Fibroblast of skin of left quadriceps (primary cell): Measurements from ENCODE around the gene CHD8.
A peak's percentile ranks its signal among the peaks of the same experiment; 100 is the strongest.
"Not testable (repeated sequence)": the region's sequence is repeated elsewhere in the genome, so short reads cannot be mapped to it uniquely, and the experiment has no call there.

ENCODE experiments used
- DNase-seq, 2 experiments: peaks; one replicate each; pipeline ENCODE4 v3.0.0-alpha.2; 2013; ENCODE audit warnings: low read depth in 2 of 2

Gene CHD8

DNA sequence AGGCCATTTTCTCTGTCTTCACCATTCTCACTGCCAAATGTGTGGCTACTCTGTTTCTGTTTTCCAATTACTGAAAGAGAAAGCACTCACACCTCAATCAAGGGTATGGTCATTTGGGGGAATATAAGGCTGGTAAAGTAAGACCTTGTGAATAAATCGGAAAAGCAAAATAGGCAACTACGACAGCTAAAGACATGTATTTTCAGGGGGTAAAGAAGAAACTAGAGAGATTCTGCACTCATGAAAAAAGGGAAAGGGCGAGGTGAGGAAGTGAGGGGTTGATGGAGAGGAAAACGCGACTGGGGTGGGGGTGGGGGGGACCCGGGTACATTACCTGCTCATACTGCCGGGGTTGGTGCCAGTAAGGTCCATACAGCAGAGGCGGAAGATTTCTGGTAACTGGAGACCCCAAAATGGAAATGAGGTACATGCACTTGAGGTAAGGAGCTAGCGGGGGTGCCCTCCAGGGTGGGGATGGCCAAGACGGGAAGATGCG lies 19.3 kb downstream of the CHD8 start:
- DNase-seq = no peak

DNA sequence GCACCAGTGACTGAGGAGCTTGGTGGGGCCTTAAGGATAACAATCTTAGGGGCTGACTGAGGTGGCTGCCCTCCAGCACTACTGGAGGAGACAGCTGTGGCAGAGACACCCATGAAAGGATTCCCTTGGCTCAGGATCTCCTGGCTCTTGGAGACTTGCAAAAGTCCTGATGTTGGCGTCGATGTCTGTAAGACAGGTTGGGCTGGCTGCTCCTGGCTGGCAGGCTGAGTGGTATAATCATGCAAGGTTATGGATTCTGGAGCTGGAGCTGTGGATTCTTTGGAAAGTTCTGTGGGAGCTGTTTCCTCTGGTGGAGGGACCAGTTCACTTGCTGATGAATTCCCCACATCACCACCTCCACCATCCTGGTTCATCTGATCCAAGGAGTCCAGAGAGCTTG lies 24.8 kb downstream of the CHD8 start:
- DNase-seq = no peak

DNA sequence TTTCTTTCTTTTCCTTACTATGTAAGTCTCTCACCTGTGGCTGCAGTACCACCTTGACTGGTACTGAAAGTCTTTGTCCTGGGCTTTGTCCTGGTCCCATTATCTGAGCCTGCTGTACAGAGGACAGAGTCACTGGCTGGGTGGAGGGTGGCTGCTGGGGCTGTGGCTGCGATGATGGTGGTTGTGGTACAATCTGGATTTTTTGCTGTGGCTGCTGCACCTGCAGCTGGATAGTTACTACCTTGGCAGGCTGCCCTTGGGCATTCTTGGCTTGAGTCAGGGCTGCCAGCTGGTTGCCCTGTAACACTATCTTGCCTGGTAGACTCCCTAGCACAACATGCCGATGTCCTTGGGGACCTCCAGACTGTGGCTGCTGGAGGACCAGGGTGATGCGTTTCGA lies 27.0 kb downstream of the CHD8 start:
- DNase-seq = no peak

DNA sequence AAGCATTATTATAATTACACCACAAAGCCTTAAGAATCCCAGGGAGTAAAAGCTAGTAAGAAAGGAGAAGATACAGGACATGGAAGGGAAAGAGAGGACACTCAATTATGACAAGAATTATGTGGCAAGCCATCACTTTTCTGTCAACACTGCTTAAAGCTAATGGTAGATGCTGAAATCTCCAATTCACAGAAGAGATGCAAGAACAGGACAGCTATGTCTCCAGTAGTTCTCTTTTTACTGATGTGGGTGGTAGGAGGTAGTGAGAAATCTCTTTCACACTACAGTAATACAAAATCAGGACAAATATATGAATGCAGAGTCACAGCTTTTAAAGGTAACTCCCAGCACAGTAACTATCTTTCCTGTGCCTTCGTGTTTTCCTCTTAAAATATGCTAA lies 29.2 kb downstream of the CHD8 start:
- no peak for DNase-seq

DNA sequence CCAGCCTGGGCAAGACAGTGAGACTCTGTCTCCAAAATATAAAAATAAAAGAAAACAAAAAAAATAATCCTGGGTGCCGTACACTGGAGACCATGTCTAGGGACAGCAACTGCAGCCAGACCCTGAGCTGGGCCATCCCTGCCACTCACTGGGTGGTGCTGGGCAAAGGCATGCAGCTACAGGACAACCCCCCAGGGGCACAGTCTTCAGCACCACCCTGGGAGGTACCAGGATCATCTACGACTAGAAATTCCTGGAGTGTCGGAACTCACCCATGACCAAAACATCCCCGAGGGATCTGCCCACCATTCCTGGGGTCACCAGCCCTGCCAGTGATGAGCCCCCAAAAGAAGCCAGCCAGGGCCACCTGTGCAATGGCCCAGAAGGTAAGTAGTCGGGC lies 36.4 kb downstream of the CHD8 start:
- DNase-seq = no peak

DNA sequence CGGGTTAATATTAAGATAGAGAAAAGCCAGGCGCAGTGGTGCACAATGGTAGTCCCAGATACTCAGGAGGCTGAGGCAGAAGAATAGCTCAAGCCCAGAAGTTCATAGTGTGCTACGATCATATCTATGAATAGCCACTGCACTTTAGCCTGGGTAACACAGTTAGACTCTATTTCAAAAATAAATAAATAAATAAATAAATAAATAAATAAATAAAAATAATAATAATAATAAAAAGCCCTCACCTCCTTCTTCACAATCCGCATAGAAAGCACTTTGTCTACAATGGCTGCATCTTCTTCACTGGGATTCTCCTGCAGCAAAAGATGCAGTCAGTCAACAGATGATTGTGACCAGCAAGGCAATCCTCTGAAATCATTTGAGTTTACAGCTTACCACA lies 40.6 kb downstream of the CHD8 start:
- DNase-seq = no peak

DNA sequence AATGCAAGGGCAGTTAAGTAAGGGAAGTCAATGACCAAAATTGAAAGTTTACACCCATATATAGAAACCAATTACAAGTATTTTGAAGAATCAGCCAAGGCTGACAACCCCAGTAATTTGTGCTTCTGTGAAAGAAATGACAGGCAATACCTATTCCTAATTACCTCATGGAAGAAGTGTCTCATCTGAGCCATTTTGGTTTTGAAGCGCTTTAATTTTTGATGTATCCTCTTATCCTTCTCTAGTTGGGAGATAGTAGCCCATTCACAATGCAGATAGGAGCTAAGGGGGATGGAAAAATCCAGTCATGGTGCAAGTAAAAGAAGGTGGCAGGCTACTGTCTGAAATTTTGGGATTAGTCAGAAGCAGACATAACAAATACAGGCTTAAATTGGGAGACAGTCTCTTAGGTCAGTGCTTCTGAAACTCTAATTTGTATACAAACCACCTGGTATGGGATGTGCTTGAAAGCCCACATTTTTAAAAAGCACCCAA lies 41.7 kb downstream of the CHD8 start:
- no peak for DNase-seq

DNA sequence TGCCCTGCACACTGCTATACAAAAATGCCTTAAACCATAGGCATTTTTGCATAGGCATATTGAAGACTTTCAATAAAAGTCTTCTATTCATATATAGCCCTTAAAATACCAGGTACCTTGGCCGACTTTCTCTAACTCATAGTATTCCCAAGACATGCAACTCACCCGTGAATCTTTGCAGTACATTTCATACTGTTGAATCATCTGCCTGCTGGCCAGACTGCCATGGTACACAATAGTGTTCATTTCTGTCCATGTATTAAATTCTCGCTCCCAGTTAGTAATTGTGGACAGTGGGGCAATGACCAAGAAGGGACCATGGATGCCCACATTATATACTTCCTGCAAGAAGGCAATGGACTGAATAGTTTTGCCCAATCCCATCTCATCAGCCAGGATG lies 47.8 kb downstream of the CHD8 start:
- DNase-seq = peak in 1 of 2 experiments; percentile 8

DNA sequence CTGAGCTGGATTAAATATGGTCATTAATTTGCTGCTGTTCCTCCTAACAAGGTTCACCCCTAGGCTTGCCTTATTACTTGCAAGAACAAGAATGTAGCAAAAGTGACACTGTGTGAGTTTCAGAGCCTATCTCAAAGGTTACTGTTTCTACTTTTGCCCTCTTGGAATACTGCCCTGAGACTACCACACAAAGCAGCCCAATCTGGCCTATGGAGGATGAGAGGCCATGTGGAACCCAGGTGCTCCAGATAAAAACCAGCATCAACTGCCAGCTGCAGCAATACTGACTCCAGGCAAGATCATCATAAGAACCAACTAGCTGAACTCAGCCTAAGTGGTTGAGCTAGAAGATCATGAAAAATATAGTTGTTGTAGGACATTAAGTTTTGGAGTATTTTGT lies 49.7 kb downstream of the CHD8 start:
- DNase-seq = no peak

DNA sequence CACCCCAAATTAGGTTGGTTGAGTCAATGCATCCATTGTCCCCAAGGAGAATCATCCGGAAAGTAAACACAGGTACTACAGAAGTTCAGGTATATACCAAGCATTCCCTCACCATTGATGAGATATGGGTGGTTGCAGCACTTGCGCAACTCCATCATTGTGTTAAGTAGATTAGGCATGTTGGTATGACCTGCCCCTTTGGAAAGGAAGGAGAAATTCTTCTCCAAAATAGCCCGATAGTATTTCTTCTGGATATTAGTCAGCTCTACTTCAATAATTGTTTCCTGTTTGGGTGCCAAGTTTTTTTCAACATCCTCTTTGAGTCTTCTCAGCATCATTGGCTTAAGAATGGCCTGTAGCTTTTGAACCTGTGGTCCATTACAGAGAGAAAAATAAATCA lies 50.8 kb downstream of the CHD8 start:
- no peak for DNase-seq

DNA sequence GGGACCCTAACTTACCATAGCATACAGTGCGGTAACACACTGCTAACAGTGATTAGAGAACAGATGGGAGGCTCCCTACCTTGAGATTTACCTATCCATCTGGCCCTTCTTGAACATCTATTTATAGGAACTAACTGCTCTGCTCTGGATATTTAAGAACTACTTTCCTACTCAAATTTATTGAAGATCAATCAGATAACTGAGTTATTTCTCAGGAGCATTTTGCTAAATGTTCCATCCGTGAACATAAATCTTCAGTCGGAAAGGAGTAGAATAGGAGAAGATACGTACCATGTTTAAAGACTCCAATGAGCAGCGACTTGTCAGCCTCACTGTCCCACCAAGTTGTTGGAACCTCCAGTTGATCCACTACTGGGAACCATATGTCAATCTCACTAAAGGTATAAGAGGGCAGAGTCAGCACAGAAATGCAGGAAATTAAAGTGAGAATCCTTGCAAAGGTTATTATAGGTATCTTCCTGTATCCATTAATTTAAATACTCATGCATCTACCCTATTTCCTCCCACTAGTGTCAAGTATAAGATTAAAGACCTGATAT lies 56.5 kb downstream of the CHD8 start:
- DNase-seq = no peak

DNA sequence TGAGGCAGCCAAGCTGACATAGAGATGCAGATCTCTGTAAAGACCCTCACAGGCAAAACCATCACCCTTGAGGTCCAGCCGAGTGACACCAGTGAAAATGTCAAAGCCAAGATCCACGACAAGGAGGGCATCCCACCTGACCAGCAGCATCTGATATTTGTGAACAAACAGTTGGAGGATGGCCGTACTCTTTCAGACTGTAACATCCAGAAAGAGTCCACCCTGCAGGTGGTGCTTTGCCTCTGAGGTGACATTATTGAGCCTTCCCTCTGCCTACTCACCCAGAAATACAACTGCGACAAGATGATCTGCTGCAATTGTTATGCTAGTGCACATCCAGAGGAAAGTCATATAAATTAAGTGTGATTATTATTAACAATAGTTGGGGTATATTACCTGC lies 57.0 kb downstream of the CHD8 start:
- no peak for DNase-seq

DNA sequence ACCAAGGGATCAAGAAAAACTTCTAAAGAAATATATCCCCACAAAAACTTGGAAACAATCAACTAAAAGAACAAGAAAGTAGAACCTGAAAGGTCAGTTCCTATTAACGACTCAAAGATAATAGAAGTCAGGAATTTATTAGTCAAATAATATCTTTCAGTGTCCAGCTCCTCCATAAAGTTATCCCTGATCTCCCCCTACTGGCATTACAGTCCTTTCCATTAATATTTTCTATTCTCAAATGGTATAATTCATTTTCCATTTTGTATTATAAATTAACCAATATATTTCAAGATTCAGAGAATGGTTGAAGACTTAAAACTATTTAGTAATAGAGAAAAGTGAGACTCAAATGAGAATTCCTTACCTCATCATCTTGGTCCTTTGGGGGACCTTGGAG lies 60.5 kb downstream of the CHD8 start:
- no peak for DNase-seq

DNA sequence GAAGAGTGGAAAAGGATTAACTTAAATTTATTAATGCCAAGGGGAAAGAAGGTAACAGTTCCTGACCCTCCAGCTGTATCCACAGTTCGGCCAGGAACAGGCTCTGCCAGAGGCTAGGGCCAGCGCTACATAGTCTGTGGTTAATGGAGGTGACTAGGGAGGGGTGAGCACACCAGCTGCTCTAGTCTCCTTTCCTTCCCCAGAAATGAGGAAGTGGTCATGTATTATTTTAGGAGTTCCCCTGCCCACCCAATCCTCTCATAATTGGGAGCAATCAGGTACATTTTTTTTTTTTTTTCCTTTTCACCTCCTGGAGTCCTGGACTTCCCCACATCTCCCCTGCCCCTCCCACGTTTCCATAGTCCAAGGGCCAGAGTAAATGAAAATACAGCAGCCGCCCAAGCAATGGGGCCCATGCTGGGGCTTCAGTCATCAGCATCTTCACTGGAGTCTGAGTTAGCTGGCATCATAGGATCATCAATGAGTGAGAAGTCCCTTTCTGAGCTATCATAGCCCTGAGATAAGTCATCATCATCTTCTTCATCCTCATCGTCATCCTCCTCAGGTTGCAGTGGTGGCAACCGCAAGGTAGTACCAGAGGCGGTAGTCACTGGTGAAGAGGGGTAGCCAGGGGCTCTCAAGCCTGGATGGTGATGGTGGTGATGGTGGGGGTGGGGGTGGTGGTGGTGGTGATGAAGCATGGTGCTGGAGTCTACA lies 70.6 kb downstream of the CHD8 start:
- no peak for DNase-seq

DNA sequence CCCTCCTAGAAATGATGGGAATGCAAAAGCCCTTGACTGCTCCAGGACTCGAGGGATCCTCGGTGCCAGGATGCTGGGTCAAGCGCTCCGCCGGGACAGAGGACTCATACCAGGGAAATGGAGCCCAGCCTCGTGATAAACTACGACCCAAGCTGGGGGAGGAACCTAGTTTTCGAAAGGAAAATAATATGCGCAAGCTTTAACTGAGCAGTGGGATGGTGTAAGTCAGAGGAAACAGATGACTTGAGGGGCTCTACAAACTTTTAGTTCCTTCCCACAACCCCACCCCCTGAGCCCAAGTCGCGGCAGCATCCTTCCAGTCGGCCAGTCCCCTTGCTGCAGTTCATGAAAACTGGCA lies 71.5 kb downstream of the CHD8 start:
- no peak for DNase-seq

DNA sequence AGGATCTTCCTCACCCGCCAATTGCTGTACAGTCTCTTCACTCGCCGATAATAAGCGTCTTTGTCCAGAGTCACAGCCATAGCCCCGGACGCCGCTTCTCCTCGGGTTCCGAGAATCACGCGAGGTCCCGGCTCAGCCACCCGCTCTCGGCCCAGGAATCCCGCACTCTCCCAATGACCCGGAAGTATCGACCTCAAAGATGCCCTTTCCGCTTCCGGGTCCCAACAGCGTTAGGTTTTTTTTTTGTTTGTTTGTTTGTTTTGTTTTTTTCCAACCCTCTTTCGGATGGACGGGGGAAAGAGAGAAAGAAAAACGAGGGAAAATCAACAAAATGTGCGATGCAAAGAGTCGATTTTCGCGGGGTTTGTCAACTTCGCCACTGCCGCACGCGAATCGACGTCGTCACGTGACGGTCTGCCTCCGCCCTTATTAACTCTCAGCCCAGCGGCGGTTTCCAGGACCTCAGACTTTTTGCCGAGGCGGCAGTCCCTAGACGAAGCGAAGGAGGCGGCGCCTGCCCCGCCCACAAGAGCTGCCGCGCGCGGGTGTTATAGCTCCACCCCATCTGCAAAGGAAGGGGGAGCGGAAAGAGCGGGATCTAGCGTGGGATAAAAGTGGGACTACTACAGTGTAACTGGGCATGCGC lies 72.0 kb downstream of the CHD8 start, which contains the start of gene SUPT16H:
SUPT16H (minus strand) TSS at position 172 of the 646 bp plus-strand sequence; CDS start at position 80, 92 bp downstream.
- DNase-seq = peak; percentile 92 to 93

DNA sequence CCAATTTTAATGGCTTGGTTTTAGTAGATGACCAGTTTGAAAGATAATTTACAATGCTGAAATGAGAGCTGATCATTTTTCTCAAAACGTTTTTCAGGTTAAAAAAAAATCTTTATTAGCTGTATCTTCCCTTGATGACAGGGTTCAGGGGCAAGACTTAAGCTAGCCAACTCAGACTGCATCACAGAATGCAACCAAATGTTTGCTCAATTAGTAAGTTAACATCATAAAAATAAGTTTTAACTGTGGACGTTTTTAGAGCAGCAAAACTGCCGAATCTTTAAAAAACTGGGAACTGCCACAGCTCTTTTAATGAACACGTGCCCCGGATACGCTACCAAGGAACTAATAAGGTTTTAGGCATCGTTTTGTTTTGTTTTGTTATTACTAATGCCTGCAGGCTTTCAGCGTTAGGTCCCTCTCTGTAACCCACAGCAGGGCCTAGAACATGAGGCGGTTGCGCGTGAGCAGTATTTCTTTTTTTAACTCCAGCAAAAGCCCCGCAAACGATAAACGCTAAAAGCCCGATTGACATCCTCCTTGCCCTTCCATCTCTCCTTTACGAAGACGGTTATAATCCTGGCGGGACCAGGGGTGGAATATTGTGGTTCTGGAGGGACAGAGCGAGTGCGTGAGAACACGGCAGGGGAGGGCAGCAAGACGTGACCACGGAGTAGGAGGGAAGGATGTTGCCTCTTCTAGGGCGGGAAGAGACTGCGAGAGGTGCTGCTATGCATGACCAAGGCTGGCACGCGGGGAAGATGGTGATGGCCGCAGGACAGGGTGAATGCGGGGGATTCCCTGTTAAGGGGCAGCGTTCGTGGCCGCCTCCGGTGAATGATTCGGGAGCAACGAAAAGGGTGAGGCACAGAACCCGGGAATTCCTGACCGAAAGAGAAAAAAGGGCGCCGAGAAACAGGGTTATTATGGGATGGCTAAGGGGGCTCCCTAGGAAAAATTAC lies 72.8 kb downstream of the CHD8 start:
- peak in 1 of 2 experiments; percentile 5 for DNase-seq

DNA sequence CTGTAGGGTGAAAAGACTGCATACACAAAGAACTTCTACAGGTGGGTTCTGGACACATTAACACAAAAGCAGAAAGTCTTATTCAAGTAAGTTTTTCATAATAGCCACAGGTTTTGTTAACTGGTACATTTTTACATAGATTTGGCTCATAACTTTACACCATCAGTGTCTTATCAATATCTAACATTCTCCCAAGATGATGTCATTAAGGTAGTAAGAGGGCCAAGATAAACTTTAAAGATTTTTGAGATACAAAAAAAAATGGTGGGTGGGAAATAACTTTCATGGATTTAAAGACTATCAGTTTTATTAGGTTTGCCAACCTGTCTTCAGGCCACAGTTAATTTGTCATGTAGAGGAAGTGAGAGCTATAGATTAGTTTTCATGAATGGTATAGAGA lies 73.8 kb downstream of the CHD8 start:
- no peak for DNase-seq

DNA sequence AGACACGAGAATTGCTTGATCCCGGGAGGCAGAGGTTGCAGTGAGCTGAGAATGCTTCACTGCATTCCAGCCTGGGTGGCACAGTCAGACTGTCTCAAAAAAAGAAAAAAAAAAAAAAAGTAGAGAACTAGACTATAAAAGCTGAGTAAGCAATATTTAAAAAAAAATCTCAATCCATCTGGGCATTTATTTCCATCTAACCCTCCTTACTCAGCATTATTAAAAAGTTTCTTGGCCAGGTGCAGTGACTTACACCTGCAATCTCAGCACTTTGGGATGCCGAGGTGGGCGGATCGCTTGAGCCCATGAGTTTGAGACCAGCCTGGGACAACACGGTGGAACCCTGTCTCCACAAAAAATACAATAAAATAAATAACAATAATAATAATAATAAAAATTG lies 76.6 kb downstream of the CHD8 start:
- DNase-seq = no peak

DNA sequence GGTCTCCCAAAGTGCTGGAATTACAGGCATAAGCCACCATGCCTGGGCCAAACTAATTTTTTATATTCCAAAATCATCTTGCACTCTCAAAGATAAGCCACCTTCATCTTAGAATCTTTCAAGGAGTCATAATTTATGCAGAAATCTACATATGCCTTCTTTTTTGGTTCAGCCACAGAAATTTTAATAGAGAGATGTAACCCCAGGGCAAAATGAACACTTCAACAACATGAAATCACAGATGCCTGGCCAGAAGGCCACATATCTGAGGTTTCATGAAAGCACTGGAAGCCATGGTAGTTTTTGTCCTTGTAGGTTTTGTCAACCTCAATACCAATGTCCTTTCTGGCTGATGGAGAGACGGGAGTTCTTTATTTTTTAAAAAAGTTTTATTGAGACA lies 81.9 kb downstream of the CHD8 start:
- no peak for DNase-seq

DNA sequence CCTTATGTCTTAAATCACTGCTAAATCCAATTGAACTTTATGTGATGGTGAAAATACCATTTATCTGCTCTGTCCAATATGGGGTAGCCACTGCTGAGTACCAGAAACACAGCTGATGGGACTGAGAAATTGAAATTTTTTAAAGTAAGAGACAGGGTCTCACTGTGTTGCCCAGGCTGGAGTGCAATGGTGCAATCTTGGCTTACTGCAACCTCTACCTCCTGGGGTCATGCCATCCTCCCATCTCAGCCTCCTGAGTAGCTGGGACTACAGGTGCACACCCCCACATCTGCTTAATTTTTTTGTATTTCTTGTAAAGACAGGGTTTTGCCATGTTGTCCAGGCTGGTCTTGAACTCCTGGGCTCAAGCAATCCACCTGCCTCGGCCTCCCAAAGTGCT lies 83.1 kb downstream of the CHD8 start:
- not testable (repeated sequence) for DNase-seq
